VCaP (cell line): ENCODE results near the gene TRPV2.

Experiments
- H3K27ac ChIP-seq: fragments of 450-650 bp; 2 replicates; pipeline ENCODE4 v1.5.1; 2017
- CTCF ChIP-seq: fragments of 450-650 bp; conservative IDR thresholded peaks from 2 replicates; pipeline ENCODE4 v1.5.1; 2017; ENCODE audit warnings: mild to moderate bottlenecking, moderate library complexity

TRPV2 gene

GRCh38 chr17:16437083-16437482 lies 21.7 kb downstream of the TRPV2 start:
- no peak for TF ChIP-seq CTCF
- H3K27ac ChIP-seq, result no peak overlapping the region

- peak overlapping the region; percentile 94 for H3K27ac ChIP-seq
- no peak for TF ChIP-seq CTCF
Observed at GRCh38 chr17:16438173-16438556, 22.8 kb downstream of the TRPV2 start.

GRCh38 chr17:16438557-16439302 lies 23.4 kb downstream of the TRPV2 start:
- peak overlapping the region; percentile 94 for H3K27ac ChIP-seq
- no peak for TF ChIP-seq CTCF

GRCh38 chr17:16439303-16439791 lies 24.0 kb downstream of the TRPV2 start:
- TF ChIP-seq CTCF, result no peak

GRCh38 chr17:16439811-16440351 lies 24.5 kb downstream of the TRPV2 start:
- no peak for TF ChIP-seq CTCF

More at GRCh38 chr17:16439303-16439791, 24.0 kb downstream of the TRPV2 start:
- peak overlapping the region; percentile 94 for H3K27ac ChIP-seq

GRCh38 chr17:16440354-16440753 lies 25.0 kb downstream of the TRPV2 start:
- H3K27ac ChIP-seq, result peak overlapping the region; percentile 94

More at GRCh38 chr17:16439811-16440351, 24.5 kb downstream of the TRPV2 start:
- peak overlapping the region; percentile 94 for H3K27ac ChIP-seq

- peak overlapping the region; percentile 94 for H3K27ac ChIP-seq
- TF ChIP-seq CTCF, result no peak
Observed at GRCh38 chr17:16440901-16441629, 25.7 kb downstream of the TRPV2 start.
